ENCODE results near the gene PPOX. TPM values are rescaled to one million over a fixed set of nuclear protein-coding genes. Genes with fewer than 3 reads are reported as not detected.

PPOX gene
- total and polyA plus RNA-seq, 2 experiments from 2014 or later: 26.5 to 39.6 TPM

- peaks cover under 1% of the 10 kb centered on the region for H3K36me3 ChIP-seq (ENCODE audit: insufficient read depth)
- H3K4me2 ChIP-seq: peak overlapping the region; percentile 88
- peak overlapping the region; percentile 84 for H3K4me3 Mint-ChIP-seq
- ATAC-seq (peak; percentile 47), DNase-seq (ENCODE audit: low spot score) (peak; percentile 67)
- TF ChIP-seq STAT1 (IDR thresholded peaks at IDR 0.05; ENCODE audit: unreplicated experiment) (no peak), EZH2 (IDR thresholded peaks at IDR 0.05; ENCODE audit: low read depth, unreplicated experiment) (no peak), JUNB (IDR thresholded peaks at IDR 0.05; ENCODE audit: unreplicated experiment) (no peak), NANOG (IDR thresholded peaks at IDR 0.05; ENCODE audit: borderline replicate concordance) (no peak), ZNF331 (CRISPR knock-in tag; IDR thresholded peaks at IDR 0.05; ENCODE audit: low read depth) (no peak), ZNF114 (CRISPR knock-in tag; IDR thresholded peaks at IDR 0.05) (no peak), REST (IDR thresholded peaks at IDR 0.05; ENCODE audit: unreplicated experiment) (no peak)
- H3K27me3 Mint-ChIP-seq (ENCODE audit: insufficient read depth, low read depth, poor library complexity): peaks cover 18% of the 10 kb centered on the region
- peak overlapping the region; percentile 56 for H2AFZ ChIP-seq
- H3K9me3 Mint-ChIP-seq: no peaks in the 10 kb centered on the region
- no peaks in the 10 kb centered on the region for H3K9me2 ChIP-seq (ENCODE audit: insufficient read depth)
- peak overlapping the region; percentile 80 for H3K4me3 ChIP-seq
- H3K36me3 Mint-ChIP-seq (ENCODE audit: low read depth): peaks cover 35% of the 10 kb centered on the region
- H3K4me1 Mint-ChIP-seq: peaks cover 12% of the 10 kb centered on the region
- peaks cover 7% of the 10 kb centered on the region; the same call in 1 of the 2 replicates for H3K4me1 ChIP-seq (ENCODE audit: insufficient read depth)
- H4K20me1 ChIP-seq (replicated peaks; ENCODE audit: insufficient read depth): no peaks in the 10 kb centered on the region; the same call in 1 of the 2 replicates
- H3K27ac ChIP-seq (ENCODE audit: low read depth): no peak overlapping the region
- H3K79me2 ChIP-seq (replicated peaks; ENCODE audit: insufficient read depth): no peaks in the 10 kb centered on the region
- H3K27ac Mint-ChIP-seq: peak overlapping the region; percentile 95
- H3K27me3 ChIP-seq (ENCODE audit: insufficient read depth): no peaks in the 10 kb centered on the region
- peaks cover 21% of the 10 kb centered on the region for H3F3A ChIP-seq (replicated peaks; ENCODE audit: low read depth)
These were observed 683 bp downstream of the PPOX start for GRCh38 chr1:161166669-161167548.

GRCh38 chr1:161168906-161169305 lies 2.7 kb downstream of the PPOX start:
- Mint-ChIP-seq H3K36me3 (ENCODE audit: low read depth) (peaks cover 44% of the 10 kb centered on the region), H3K4me1 (peaks cover 12% of the 10 kb centered on the region), H3K27ac (no peak overlapping the region), H3K27me3 (ENCODE audit: insufficient read depth, low read depth, poor library complexity) (peaks cover 19% of the 10 kb centered on the region), H3K4me3 (no peak overlapping the region), H3K9me3 (no peaks in the 10 kb centered on the region)
- Histone ChIP-seq H3K4me2 (no peak overlapping the region), H3K27me3 (ENCODE audit: insufficient read depth) (no peaks in the 10 kb centered on the region), H3K9me2 (ENCODE audit: insufficient read depth) (no peaks in the 10 kb centered on the region), H3K4me3 (no peak overlapping the region), H4K20me1 (replicated peaks; ENCODE audit: insufficient read depth) (no peaks in the 10 kb centered on the region; the same call in 1 of the 2 replicates), H3K36me3 (ENCODE audit: insufficient read depth) (peaks cover 16% of the 10 kb centered on the region), H3K4me1 (ENCODE audit: insufficient read depth) (peaks cover 7% of the 10 kb centered on the region; the same call in 1 of the 2 replicates), H3K27ac (ENCODE audit: low read depth) (no peak overlapping the region), H3K79me2 (replicated peaks; ENCODE audit: insufficient read depth) (no peaks in the 10 kb centered on the region), H3F3A (replicated peaks; ENCODE audit: low read depth) (peaks cover 21% of the 10 kb centered on the region), H2AFZ (no peak overlapping the region)
- ATAC-seq (no peak), DNase-seq (ENCODE audit: low spot score) (no peak)
- TF ChIP-seq POLR2AphosphoS5 (IDR thresholded peaks at IDR 0.05; ENCODE audit: low read depth): no peak
- TF ChIP-seq ZNF462 (CRISPR knock-in tag; IDR thresholded peaks at IDR 0.05): no peak
- TF ChIP-seq NANOG (IDR thresholded peaks at IDR 0.05; ENCODE audit: borderline replicate concordance): no peak
- no peak for TF ChIP-seq ZNF331 (CRISPR knock-in tag; IDR thresholded peaks at IDR 0.05; ENCODE audit: low read depth)
- TF ChIP-seq STAT1 (IDR thresholded peaks at IDR 0.05; ENCODE audit: unreplicated experiment): no peak
